ENCODE data around the gene MRPS9.

MRPS9 gene

DNA sequence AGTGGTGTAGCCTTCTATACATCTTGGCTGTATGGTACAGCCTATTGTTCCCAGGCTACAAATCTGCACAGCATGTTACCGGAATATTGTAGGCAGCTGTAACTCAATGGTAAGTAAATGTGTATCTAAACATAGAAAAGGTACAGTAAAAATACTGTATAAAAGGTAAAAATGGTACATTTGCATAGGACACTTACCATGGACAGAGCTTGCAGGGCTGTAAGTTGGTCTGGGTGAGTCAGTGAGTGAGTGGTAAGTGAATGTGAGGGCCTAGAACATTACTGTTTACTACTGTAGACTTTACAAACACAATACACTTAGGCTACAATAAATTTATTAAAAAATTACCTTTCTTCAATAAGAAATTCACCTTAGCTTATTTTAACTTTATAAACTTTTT, 3.7 kb upstream of the MRPS9 start:
- Histone ChIP-seq H3K4me3 (ENCODE audit: low read depth, low read length) (no peak overlapping the region), H3K9ac (no peak overlapping the region), H3K4me1 (no peaks in the 10 kb centered on the region), H3K36me3 (ENCODE audit: control insufficient read depth, insufficient read depth, low read length) (no peaks in the 10 kb centered on the region), H3K9me3 (ENCODE audit: control insufficient read depth, low read length) (no peaks in the 10 kb centered on the region), H3K27ac (no peak overlapping the region), H2AFZ (no peak overlapping the region), H3K79me2 (peaks cover 9% of the 10 kb centered on the region), H3K4me2 (ENCODE audit: low read length) (no peak overlapping the region), H3K27me3 (ENCODE audit: control insufficient read depth, insufficient read depth, low read length) (no peaks in the 10 kb centered on the region)
- TF ChIP-seq, protein P1, sequence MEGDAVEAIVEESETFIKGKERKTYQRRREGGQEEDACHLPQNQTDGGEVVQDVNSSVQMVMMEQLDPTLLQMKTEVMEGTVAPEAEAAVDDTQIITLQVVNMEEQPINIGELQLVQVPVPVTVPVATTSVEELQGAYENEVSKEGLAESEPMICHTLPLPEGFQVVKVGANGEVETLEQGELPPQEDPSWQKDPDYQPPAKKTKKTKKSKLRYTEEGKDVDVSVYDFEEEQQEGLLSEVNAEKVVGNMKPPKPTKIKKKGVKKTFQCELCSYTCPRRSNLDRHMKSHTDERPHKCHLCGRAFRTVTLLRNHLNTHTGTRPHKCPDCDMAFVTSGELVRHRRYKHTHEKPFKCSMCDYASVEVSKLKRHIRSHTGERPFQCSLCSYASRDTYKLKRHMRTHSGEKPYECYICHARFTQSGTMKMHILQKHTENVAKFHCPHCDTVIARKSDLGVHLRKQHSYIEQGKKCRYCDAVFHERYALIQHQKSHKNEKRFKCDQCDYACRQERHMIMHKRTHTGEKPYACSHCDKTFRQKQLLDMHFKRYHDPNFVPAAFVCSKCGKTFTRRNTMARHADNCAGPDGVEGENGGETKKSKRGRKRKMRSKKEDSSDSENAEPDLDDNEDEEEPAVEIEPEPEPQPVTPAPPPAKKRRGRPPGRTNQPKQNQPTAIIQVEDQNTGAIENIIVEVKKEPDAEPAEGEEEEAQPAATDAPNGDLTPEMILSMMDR (IDR thresholded peaks at IDR 0.05) = no peak

DNA sequence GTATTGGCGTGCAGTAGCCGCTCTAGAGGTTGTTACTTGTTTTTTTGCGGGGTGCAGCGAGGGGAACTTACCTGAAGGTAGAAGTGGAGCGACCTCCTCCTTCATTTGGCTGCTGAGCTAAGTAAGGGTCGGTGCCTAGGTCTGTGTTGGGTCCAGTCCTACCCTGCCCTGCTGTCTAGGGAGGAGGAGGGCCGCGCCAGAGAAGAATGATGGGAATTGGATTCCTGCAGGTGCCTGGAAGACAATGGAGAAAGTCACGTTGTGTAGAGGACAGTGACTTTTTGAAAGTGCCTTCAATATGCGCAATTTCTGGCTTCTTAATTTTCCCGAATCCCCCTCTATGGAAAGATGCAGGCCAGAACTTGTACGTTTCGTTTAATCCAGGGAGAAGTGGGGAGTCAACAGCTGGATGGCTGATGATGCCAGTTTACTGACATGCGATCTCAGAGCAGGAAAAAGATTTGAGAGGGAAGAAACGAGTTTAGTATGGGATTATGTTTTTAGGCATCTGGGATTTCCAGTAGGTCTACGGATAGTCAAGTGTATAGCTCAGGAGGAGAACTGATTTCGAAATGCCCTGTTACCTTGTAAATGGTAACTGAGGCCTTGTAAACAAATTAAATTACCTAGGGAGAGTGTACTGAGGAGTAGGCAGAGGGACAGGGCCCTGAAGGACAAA, 653 bp downstream of the MRPS9 start:
- H3K27me3 ChIP-seq (ENCODE audit: control insufficient read depth, insufficient read depth, low read length) = no peaks in the 10 kb centered on the region
- TF ChIP-seq, protein P1 (IDR thresholded peaks at IDR 0.05) = no peak
- H3K4me2 ChIP-seq (ENCODE audit: low read length) = peak overlapping the region; percentile 95
- peak overlapping the region; percentile 99 for H2AFZ ChIP-seq
- H3K9ac ChIP-seq = peak overlapping the region; percentile 46
- peaks cover 3% of the 10 kb centered on the region for H3K4me1 ChIP-seq
- H3K36me3 ChIP-seq (ENCODE audit: control insufficient read depth, insufficient read depth, low read length) = no peaks in the 10 kb centered on the region
- H3K4me3 ChIP-seq (ENCODE audit: low read depth, low read length) = peak overlapping the region; percentile 94
- H3K79me2 ChIP-seq = peaks cover 12% of the 10 kb centered on the region
- no peaks in the 10 kb centered on the region for H3K9me3 ChIP-seq (ENCODE audit: control insufficient read depth, low read length)
- peak overlapping the region; percentile 65 for H3K27ac ChIP-seq

DNA sequence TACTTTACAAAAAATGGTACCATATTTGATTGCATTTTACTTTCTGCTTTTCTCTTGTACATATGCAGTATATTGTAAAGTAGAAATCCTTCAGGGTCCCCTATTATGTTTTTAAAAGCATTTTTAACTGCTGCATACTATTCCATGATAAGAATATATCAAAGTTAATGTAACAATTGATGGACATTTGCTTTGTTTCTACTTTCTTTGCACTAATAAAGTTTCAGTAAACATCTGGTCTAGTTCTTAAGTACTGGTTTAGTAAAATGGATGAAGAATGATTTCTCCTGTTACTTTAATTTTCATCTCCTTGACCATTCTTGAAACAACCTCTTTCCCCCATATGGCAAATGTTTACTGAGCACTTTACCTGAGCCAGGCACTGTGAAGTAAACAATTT, 1.7 kb downstream of the MRPS9 start:
- Histone ChIP-seq H3K79me2 (peaks cover 12% of the 10 kb centered on the region), H2AFZ (no peak overlapping the region)
- TF ChIP-seq, protein P1 (IDR thresholded peaks at IDR 0.05) = no peak

DNA sequence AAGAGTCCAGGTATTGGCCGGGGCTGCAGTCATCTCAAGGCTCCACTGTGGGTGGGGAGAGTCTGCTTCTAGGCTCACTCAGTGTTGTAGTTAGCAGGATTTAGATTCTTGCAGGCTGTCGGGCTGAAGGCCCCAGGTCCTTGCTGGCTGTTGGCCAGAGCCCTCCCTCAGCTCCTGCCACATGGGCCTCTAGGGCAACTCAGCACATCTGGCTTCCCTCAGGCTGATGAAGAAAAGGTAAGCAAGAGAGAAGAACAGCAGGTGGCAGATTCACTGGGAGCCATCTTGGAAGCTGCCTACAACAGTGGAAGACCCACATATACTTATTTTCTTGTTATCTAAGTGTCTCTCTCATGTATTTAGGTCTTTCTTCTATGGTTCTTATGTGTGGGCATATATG, 4.3 kb downstream of the MRPS9 start:
- Histone ChIP-seq H3K4me3 (ENCODE audit: low read depth, low read length) (no peak overlapping the region), H3K27ac (no peak overlapping the region), H3K79me2 (peaks cover 15% of the 10 kb centered on the region), H2AFZ (no peak overlapping the region), H3K36me3 (ENCODE audit: control insufficient read depth, insufficient read depth, low read length) (no peaks in the 10 kb centered on the region), H3K27me3 (ENCODE audit: control insufficient read depth, insufficient read depth, low read length) (no peaks in the 10 kb centered on the region), H3K9ac (no peak overlapping the region), H3K9me3 (ENCODE audit: control insufficient read depth, low read length) (no peaks in the 10 kb centered on the region), H3K4me2 (ENCODE audit: low read length) (no peak overlapping the region), H3K4me1 (peaks cover 3% of the 10 kb centered on the region)
- TF ChIP-seq, protein P1 (IDR thresholded peaks at IDR 0.05) = no peak

More for the DNA sequence above, 1.7 kb downstream of the MRPS9 start:
- no peak overlapping the region for H3K4me2 ChIP-seq (ENCODE audit: low read length)
- H3K36me3 ChIP-seq (ENCODE audit: control insufficient read depth, insufficient read depth, low read length) = no peaks in the 10 kb centered on the region
- H3K9me3 ChIP-seq (ENCODE audit: control insufficient read depth, low read length) = no peaks in the 10 kb centered on the region
- H3K4me3 ChIP-seq (ENCODE audit: low read depth, low read length) = no peak overlapping the region
- peaks cover 3% of the 10 kb centered on the region for H3K4me1 ChIP-seq
- H3K27me3 ChIP-seq (ENCODE audit: control insufficient read depth, insufficient read depth, low read length) = no peaks in the 10 kb centered on the region
- no peak overlapping the region for H3K27ac ChIP-seq
- H3K9ac ChIP-seq = no peak overlapping the region

DNA sequence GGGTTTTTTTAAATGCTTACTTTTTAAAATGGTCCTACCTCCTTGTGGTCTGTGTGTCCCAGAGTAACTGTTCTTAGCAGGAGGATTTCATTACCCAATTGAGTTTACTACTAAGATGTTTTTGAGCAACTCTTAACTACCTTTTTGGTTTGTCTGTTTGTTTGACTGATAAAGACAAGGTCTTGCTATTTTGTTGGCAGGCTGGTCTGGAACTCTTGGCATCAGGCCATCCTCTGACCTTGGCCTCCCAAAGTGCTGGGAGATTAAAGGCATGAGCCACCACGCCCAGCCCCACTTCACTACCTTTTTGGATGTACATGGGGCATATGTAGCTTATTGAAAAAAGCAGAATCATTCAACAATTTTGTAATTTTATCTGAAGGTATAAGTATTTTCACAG, 14.9 kb downstream of the MRPS9 start:
- Histone ChIP-seq H3K9ac (no peak overlapping the region), H3K4me3 (ENCODE audit: low read depth, low read length) (no peak overlapping the region), H3K9me3 (ENCODE audit: control insufficient read depth, low read length) (no peaks in the 10 kb centered on the region), H3K27me3 (ENCODE audit: control insufficient read depth, insufficient read depth, low read length) (no peaks in the 10 kb centered on the region), H3K4me1 (no peaks in the 10 kb centered on the region), H2AFZ (no peak overlapping the region), H3K27ac (no peak overlapping the region), H3K79me2 (peaks cover 4% of the 10 kb centered on the region), H3K4me2 (ENCODE audit: low read length) (no peak overlapping the region), H3K36me3 (ENCODE audit: control insufficient read depth, insufficient read depth, low read length) (no peaks in the 10 kb centered on the region)
- TF ChIP-seq, protein P1 (IDR thresholded peaks at IDR 0.05) = no peak
